HL-60 (cell line): ENCODE results near the gene TMPRSS11A.

Source experiments
- GABPA ChIP-seq: IDR thresholded peaks from 2 replicates; pipeline ENCODE4 v1.6.1; 2012; ENCODE audit warnings: low read depth
- POLR2AphosphoS5 ChIP-seq: IDR thresholded peaks from 2 replicates; pipeline ENCODE4 v1.6.1; 2012; ENCODE audit warnings: low read depth
- REST ChIP-seq: IDR thresholded peaks from 2 replicates; pipeline ENCODE4 v1.6.1; 2012; ENCODE audit warnings: low read depth; ENCODE audit not compliant: insufficient replicate concordance
- TF ChIP-seq, protein P1 (sequence below): IDR thresholded peaks from one replicate; pipeline ENCODE4 v1.5.1; 2011; ENCODE audit warnings: low read length, control low read depth, inconsistent platforms; ENCODE audit not compliant: insufficient read depth

DNA sequence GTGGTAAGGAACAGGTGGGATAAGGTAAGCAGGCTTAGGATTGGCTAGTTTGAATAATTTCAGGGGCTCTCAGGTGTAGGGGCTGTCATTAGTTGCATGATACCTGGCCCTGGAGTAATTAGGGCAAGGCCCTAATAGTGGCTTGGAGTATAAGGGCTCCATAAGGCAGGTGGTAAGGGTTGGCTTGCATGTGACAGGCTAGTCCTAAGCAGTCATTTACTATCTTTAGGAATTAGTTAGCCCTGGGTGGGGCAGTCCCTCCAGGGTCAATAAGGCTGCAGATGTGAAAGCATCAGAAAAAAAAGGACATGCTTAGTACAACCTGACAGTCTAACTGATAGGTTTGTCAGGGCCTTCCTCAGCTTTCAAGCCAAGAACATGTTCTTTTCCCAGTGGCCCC is 71.6 kb downstream of the TMPRSS11A start:
- TF ChIP-seq REST = no peak
- TF ChIP-seq, protein P1, sequence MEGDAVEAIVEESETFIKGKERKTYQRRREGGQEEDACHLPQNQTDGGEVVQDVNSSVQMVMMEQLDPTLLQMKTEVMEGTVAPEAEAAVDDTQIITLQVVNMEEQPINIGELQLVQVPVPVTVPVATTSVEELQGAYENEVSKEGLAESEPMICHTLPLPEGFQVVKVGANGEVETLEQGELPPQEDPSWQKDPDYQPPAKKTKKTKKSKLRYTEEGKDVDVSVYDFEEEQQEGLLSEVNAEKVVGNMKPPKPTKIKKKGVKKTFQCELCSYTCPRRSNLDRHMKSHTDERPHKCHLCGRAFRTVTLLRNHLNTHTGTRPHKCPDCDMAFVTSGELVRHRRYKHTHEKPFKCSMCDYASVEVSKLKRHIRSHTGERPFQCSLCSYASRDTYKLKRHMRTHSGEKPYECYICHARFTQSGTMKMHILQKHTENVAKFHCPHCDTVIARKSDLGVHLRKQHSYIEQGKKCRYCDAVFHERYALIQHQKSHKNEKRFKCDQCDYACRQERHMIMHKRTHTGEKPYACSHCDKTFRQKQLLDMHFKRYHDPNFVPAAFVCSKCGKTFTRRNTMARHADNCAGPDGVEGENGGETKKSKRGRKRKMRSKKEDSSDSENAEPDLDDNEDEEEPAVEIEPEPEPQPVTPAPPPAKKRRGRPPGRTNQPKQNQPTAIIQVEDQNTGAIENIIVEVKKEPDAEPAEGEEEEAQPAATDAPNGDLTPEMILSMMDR = no peak
- TF ChIP-seq POLR2AphosphoS5 = no peak
- no peak for TF ChIP-seq GABPA
